H9 (cell line): ENCODE measurements around the gene PEX19. TPM values are rescaled to one million over a fixed set of nuclear protein-coding genes. Genes with fewer than 3 reads are reported as not detected.

ENCODE experiments used
- DNase-seq: peaks from one replicate; pipeline ENCODE4 v3.0.0-alpha.2; 2017
- H2AFZ ChIP-seq: one replicate; pipeline ENCODE4 v1.6.1; 2013; ENCODE audit warnings: mild to moderate bottlenecking, low read length, control low read depth, moderate library complexity
- H2AK5ac ChIP-seq: 2 replicates; pipeline ENCODE4 v1.6.1; 2013; ENCODE audit warnings: low read length, control low read depth, mixed read lengths; ENCODE audit not compliant: insufficient read length
- H2BK120ac ChIP-seq: one replicate; pipeline ENCODE4 v1.6.1; 2013; ENCODE audit warnings: low read depth, mild to moderate bottlenecking, low read length, control low read depth, inconsistent platforms; ENCODE audit not compliant: poor library complexity, severe bottlenecking
- H2BK12ac ChIP-seq: 2 replicates; pipeline ENCODE4 v1.6.1; 2013; ENCODE audit warnings: low read length, control low read depth, mixed read lengths, low read depth; ENCODE audit not compliant: insufficient read length
- H2BK15ac ChIP-seq: 2 replicates; pipeline ENCODE4 v1.6.1; 2013; ENCODE audit warnings: low read depth, low read length, control low read depth
- H2BK20ac ChIP-seq: one replicate; pipeline ENCODE4 v1.6.1; 2013; ENCODE audit warnings: low read depth, mild to moderate bottlenecking, low read length, control low read depth, inconsistent platforms; ENCODE audit not compliant: poor library complexity, severe bottlenecking
- H2BK5ac ChIP-seq: 2 replicates; pipeline ENCODE4 v1.6.1; 2013; ENCODE audit warnings: low read length, control low read depth, mixed read lengths; ENCODE audit not compliant: insufficient read length
- H3K14ac ChIP-seq: 2 replicates; pipeline ENCODE4 v1.6.1; 2013; ENCODE audit warnings: low read length, control low read depth; ENCODE audit not compliant: insufficient read depth
- H3K18ac ChIP-seq: 2 replicates; pipeline ENCODE4 v1.6.1; 2013; ENCODE audit warnings: low read depth, mild to moderate bottlenecking, mixed read lengths, low read length, control low read depth; ENCODE audit not compliant: insufficient read length
- H3K23ac ChIP-seq: 2 replicates; pipeline ENCODE4 v1.6.1; 2013; ENCODE audit warnings: low read length, control low read depth, mixed read lengths, low read depth; ENCODE audit not compliant: insufficient read length
- H3K23me2 ChIP-seq: 2 replicates; pipeline ENCODE4 v1.6.1; 2013; ENCODE audit warnings: low read depth, mild to moderate bottlenecking, mixed read lengths, low read length, control low read depth; ENCODE audit not compliant: insufficient read length, poor library complexity, severe bottlenecking
- H3K27ac ChIP-seq: 2 replicates; pipeline ENCODE4 v1.5.1; 2013; ENCODE audit warnings: low read length, control low read depth, mixed read lengths, low read depth; ENCODE audit not compliant: insufficient read length
- H3K27me3 ChIP-seq: 2 replicates; pipeline ENCODE4 v1.6.1; 2013; ENCODE audit warnings: low read length, control low read depth, inconsistent platforms; ENCODE audit not compliant: insufficient read depth
- H3K4ac ChIP-seq: 2 replicates; pipeline ENCODE4 v1.6.1; 2013; ENCODE audit warnings: low read depth, mild to moderate bottlenecking, control low read depth, inconsistent platforms, low read length, moderate library complexity
- H3K4me1 ChIP-seq: 2 replicates; pipeline ENCODE4 v1.6.1; 2013; ENCODE audit warnings: low read length, control low read depth, inconsistent platforms; ENCODE audit not compliant: insufficient read depth
- H3K4me2 ChIP-seq: 2 replicates; pipeline ENCODE4 v1.6.1; 2013; ENCODE audit warnings: low read length, control low read depth, mixed read lengths; ENCODE audit not compliant: insufficient read length, insufficient read depth
- H3K56ac ChIP-seq: 2 replicates; pipeline ENCODE4 v1.6.1; 2013; ENCODE audit warnings: low read depth, mild to moderate bottlenecking, mixed read lengths, low read length, control low read depth; ENCODE audit not compliant: insufficient read length
- H3K79me1 ChIP-seq: 2 replicates; pipeline ENCODE4 v1.6.1; 2013; ENCODE audit warnings: low read depth, mild to moderate bottlenecking, moderate library complexity, low read length, control low read depth, inconsistent platforms; ENCODE audit not compliant: insufficient read depth, poor library complexity, severe bottlenecking
- H3K79me2 ChIP-seq: 2 replicates; pipeline ENCODE4 v1.6.1; 2013; ENCODE audit warnings: low read length, control low read depth, inconsistent platforms; ENCODE audit not compliant: insufficient read depth
- H3K9ac ChIP-seq: 2 replicates; pipeline ENCODE4 v1.6.1; 2013; ENCODE audit warnings: low read length, control low read depth, mixed read lengths; ENCODE audit not compliant: insufficient read length; ENCODE audit errors: extremely low read depth
- H3K9me3 ChIP-seq: one replicate; pipeline ENCODE4 v1.6.1; 2013; ENCODE audit warnings: low read depth, low read length, inconsistent platforms; ENCODE audit not compliant: control insufficient read depth
- H3T11ph ChIP-seq: one replicate; pipeline ENCODE4 v1.6.1; 2013; ENCODE audit warnings: mild to moderate bottlenecking, low read length, control low read depth, inconsistent platforms
- H4K20me1 ChIP-seq: one replicate; pipeline ENCODE4 v1.6.1; 2013; ENCODE audit not compliant: control insufficient read depth, insufficient read length, insufficient read depth
- H4K5ac ChIP-seq: 2 replicates; pipeline ENCODE4 v1.6.1; 2013; ENCODE audit warnings: low read depth, mild to moderate bottlenecking, mixed read lengths, low read length, control low read depth; ENCODE audit not compliant: insufficient read length
- H4K8ac ChIP-seq: replicated peaks from 2 replicates; pipeline ENCODE4 v1.6.1; 2013; ENCODE audit warnings: low read length, control low read depth, mixed read lengths, low read depth; ENCODE audit not compliant: insufficient read length
- H4K91ac ChIP-seq: 2 replicates; pipeline ENCODE4 v1.6.1; 2013; ENCODE audit warnings: low read depth, mild to moderate bottlenecking, moderate library complexity, mixed read lengths, low read length, control low read depth; ENCODE audit not compliant: insufficient read length
- H3K27ac Mint-ChIP-seq, 3 experiments: 2 replicates in 2 of 3; 3 replicates in 1 of 3; pipeline ENCODE4 v1.8.0; 2020 to 2021; ENCODE audit warnings: mixed read lengths in 3 of 3, mild to moderate bottlenecking in 1 of 3, moderate library complexity in 1 of 3
- H3K27me3 Mint-ChIP-seq: 2 replicates; pipeline ENCODE4 v1.8.0; 2021; ENCODE audit warnings: low read depth, mild to moderate bottlenecking, moderate library complexity, mixed read lengths
- H3K36me3 Mint-ChIP-seq, 3 experiments: 2 replicates in 2 of 3; 3 replicates in 1 of 3; pipeline ENCODE4 v1.8.0; 2020 to 2021; ENCODE audit warnings: low read depth in 3 of 3, mixed read lengths in 3 of 3; ENCODE audit not compliant: insufficient read depth in 1 of 3
- H3K4me1 Mint-ChIP-seq, 2 experiments: 2 replicates each; pipeline ENCODE4 v1.8.0; 2020; ENCODE audit warnings: mixed read lengths in 2 of 2
- H3K4me3 Mint-ChIP-seq, 2 experiments: 2 replicates in 1 of 2; 3 replicates in 1 of 2; pipeline ENCODE4 v1.8.0; 2020 to 2021; ENCODE audit warnings: mild to moderate bottlenecking in 2 of 2, mixed read lengths in 2 of 2, moderate library complexity in 1 of 2
- H3K9me3 Mint-ChIP-seq, 2 experiments: 2 replicates in 1 of 2; 3 replicates in 1 of 2; pipeline ENCODE4 v1.8.0; 2020; ENCODE audit warnings: mild to moderate bottlenecking in 2 of 2, mixed read lengths in 2 of 2, moderate library complexity in 1 of 2
- WGBS: extraction: QIAGEN DNeasy Blood & Tissue Kit; methylation state at CpG from one replicate; pipeline ENCODE4 v1.1.7; 2013; ENCODE audit warnings: missing lambda C conversion rate, low lambda C conversion rate, mixed read lengths; ENCODE audit not compliant: insufficient read length; ENCODE audit errors: extremely low coverage; 5-methylcytosine and 5-hydroxymethylcytosine counted together
- total RNA-seq: library from RNA; stranded (reverse); gene quantifications from 2 replicates; pipeline ENCODE4 v1.2.1, GENCODE V29; 2021
- TF ChIP-seq, protein P1 (sequence below): fragments of 200-600 bp; sonication (generic); conservative IDR thresholded peaks from 3 replicates; pipeline ENCODE4 v1.8.0; 2021; ENCODE audit warnings: antibody characterized with exemption, mild to moderate bottlenecking

Gene PEX19
- total RNA-seq, 1 experiment from 2014 or later: 92.7 TPM

GRCh38 chr1:160251687-160252526 lies 33.0 kb downstream of the PEX19 start:
- H3K4me3 Mint-ChIP-seq: no peak overlapping the region
- peak; percentile 52 for DNase-seq
- H3K4me1 Mint-ChIP-seq: peaks cover 9% of the 10 kb centered on the region in 2 experiments
- Histone ChIP-seq H3K27ac (no peak overlapping the region), H3K23ac (no peak overlapping the region), H3K27me3 (no peaks in the 10 kb centered on the region), H2AK5ac (no peak overlapping the region), H3K23me2 (no peaks in the 10 kb centered on the region), H2AFZ (no peak overlapping the region), H4K5ac (no peak overlapping the region), H2BK15ac (no peak overlapping the region), H4K8ac (no peak overlapping the region), H2BK120ac (no peak overlapping the region), H3K4me2 (no peak overlapping the region), H3K18ac (no peak overlapping the region), H2BK12ac (no peak overlapping the region), H3K4ac (no peak overlapping the region), H4K20me1 (no peaks in the 10 kb centered on the region), H2BK5ac (no peak overlapping the region), H3K14ac (no peak overlapping the region), H2BK20ac (no peak overlapping the region), H3K9me3 (no peaks in the 10 kb centered on the region), H4K91ac (no peak overlapping the region), H3K4me1 (no peaks in the 10 kb centered on the region), H3T11ph (no peak overlapping the region), H3K9ac (no peak overlapping the region), H3K79me1 (peaks cover 5% of the 10 kb centered on the region), H3K79me2 (peaks cover 6% of the 10 kb centered on the region; the same call in 1 of the 2 replicates), H3K56ac (no peak overlapping the region)
- H3K27me3 Mint-ChIP-seq: no peaks in the 10 kb centered on the region
- no peaks in the 10 kb centered on the region for H3K9me3 Mint-ChIP-seq
- TF ChIP-seq, protein P1, sequence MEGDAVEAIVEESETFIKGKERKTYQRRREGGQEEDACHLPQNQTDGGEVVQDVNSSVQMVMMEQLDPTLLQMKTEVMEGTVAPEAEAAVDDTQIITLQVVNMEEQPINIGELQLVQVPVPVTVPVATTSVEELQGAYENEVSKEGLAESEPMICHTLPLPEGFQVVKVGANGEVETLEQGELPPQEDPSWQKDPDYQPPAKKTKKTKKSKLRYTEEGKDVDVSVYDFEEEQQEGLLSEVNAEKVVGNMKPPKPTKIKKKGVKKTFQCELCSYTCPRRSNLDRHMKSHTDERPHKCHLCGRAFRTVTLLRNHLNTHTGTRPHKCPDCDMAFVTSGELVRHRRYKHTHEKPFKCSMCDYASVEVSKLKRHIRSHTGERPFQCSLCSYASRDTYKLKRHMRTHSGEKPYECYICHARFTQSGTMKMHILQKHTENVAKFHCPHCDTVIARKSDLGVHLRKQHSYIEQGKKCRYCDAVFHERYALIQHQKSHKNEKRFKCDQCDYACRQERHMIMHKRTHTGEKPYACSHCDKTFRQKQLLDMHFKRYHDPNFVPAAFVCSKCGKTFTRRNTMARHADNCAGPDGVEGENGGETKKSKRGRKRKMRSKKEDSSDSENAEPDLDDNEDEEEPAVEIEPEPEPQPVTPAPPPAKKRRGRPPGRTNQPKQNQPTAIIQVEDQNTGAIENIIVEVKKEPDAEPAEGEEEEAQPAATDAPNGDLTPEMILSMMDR: peak; percentile 90
- no CpG with 5 or more reads among the region's 5 CpGs for WGBS
- peak overlapping the region in 1 of 3 experiments; percentile 59; a peak in 2 of 7 replicates for H3K27ac Mint-ChIP-seq
- peaks cover 4 to 28% (median 26%) of the 10 kb centered on the region in 3 experiments; a peak in 6 of 7 replicates for H3K36me3 Mint-ChIP-seq
